K562 (cell line): ENCODE measurements around the gene SERPIND1. TPM values are rescaled to one million over a fixed set of nuclear protein-coding genes. Genes with fewer than 3 reads are reported as not detected.
A peak's percentile ranks its signal among the peaks of the same experiment; 100 is the strongest.

Experiments
- BACH1 ChIP-seq: fragments of 200-800 bp; sonication (Bioruptor generic); IDR thresholded peaks from 2 replicates; pipeline ENCODE4 v1.6.1; 2016; ENCODE audit warnings: missing genetic modification characterization, missing compliant biosample characterization
- BHLHE40 ChIP-seq: IDR thresholded peaks from 2 replicates; pipeline ENCODE4 v1.6.1; 2011; ENCODE audit warnings: low read length, improper control_type of control experiment
- BRF1 ChIP-seq: IDR thresholded peaks from 3 replicates; pipeline ENCODE4 v1.6.1; 2011; ENCODE audit warnings: borderline replicate concordance, mild to moderate bottlenecking; ENCODE audit not compliant: insufficient read length; ENCODE audit errors: extremely low read depth
- CAMTA2 ChIP-seq: fragments of 250-450 bp; sonication (Bioruptor Pico); conservative IDR thresholded peaks from 2 replicates; pipeline ENCODE4 v1.5.1; 2022
- GTF2A2 ChIP-seq: IDR thresholded peaks from 2 replicates; pipeline ENCODE4 v1.6.1; 2016; ENCODE audit warnings: mild to moderate bottlenecking, missing genetic modification characterization, missing compliant biosample characterization
- HDAC8 ChIP-seq: fragments of 450-650 bp; IDR thresholded peaks from 2 replicates; pipeline ENCODE4 v1.6.1; 2016; ENCODE audit warnings: mild to moderate bottlenecking, missing genetic modification characterization, moderate library complexity, missing compliant biosample characterization
- HMBOX1 ChIP-seq: sonication (generic); IDR thresholded peaks from 2 replicates; pipeline ENCODE4 v1.6.1; 2016
- HNRNPK ChIP-seq: fragments of 200-400 bp; formaldehyde crosslinking; IDR thresholded peaks from one replicate; pipeline ENCODE4 v1.6.1; 2018; ENCODE audit warnings: mild to moderate bottlenecking, low read depth, low read length; ENCODE audit not compliant: poor library complexity, severe bottlenecking
- HNRNPLL ChIP-seq: fragments of 200-400 bp; formaldehyde crosslinking; IDR thresholded peaks from 2 replicates; pipeline ENCODE4 v1.6.1; 2017; ENCODE audit warnings: low read length, low read depth, mild to moderate bottlenecking; ENCODE audit not compliant: poor library complexity, severe bottlenecking
- ILK ChIP-seq: fragments of 450-650 bp; IDR thresholded peaks from 2 replicates; pipeline ENCODE4 v1.6.1; 2016; ENCODE audit warnings: missing genetic modification characterization, low read depth, mild to moderate bottlenecking, missing compliant biosample characterization, moderate library complexity, borderline replicate concordance
- MCM3 ChIP-seq: fragments of 450-650 bp; IDR thresholded peaks from 2 replicates; pipeline ENCODE4 v1.6.1; 2016
- NR2F6 ChIP-seq: fragments of 450-650 bp; formaldehyde crosslinking; IDR thresholded peaks from 2 replicates; pipeline ENCODE4 v1.4.0; 2020; ENCODE audit warnings: mild to moderate bottlenecking
- PHF8 ChIP-seq: fragments of 200-600 bp; sonication (generic); IDR thresholded peaks from 2 replicates; pipeline ENCODE4 v1.6.1; 2012; ENCODE audit warnings: mixed run types, mild to moderate bottlenecking, inconsistent platforms, low read length, moderate library complexity, borderline replicate concordance
- SMARCE1 ChIP-seq: fragments of 450-650 bp; IDR thresholded peaks from 2 replicates; pipeline ENCODE4 v1.7.1; 2016; ENCODE audit warnings: mild to moderate bottlenecking
- STAT5B ChIP-seq: fragments of 250-450 bp; sonication (Bioruptor Pico); IDR thresholded peaks from 2 replicates; pipeline ENCODE4 v1.8.0; 2021; ENCODE audit warnings: mild to moderate bottlenecking, inconsistent platforms
- STAT6 ChIP-seq: sonication (generic); formaldehyde crosslinking; IDR thresholded peaks from 2 replicates; pipeline ENCODE4 v1.8.1; 2023; ENCODE audit warnings: mild to moderate bottlenecking, missing genetic modification reagents
- USF2 ChIP-seq: sonication (generic); formaldehyde crosslinking; IDR thresholded peaks from 2 replicates; pipeline ENCODE4 v1.5.0; 2020; ENCODE audit warnings: missing genetic modification reagents
- ZNF197 ChIP-seq: fragments of 200-800 bp; sonication (Bioruptor generic); IDR thresholded peaks from 2 replicates; pipeline ENCODE4 v1.6.1; 2016; ENCODE audit warnings: low read depth, missing genetic modification characterization, missing compliant biosample characterization
- ZNF282 ChIP-seq: sonication (generic); formaldehyde crosslinking; IDR thresholded peaks from 2 replicates; pipeline ENCODE4 v1.8.1; 2023; ENCODE audit warnings: missing genetic modification reagents
- ZNF347 ChIP-seq: fragments of 450-650 bp; formaldehyde crosslinking; IDR thresholded peaks from 2 replicates; pipeline ENCODE4 v1.4.0; 2020; ENCODE audit warnings: low read depth, mild to moderate bottlenecking, moderate library complexity
- ZNF639 ChIP-seq, 2 experiments: fragments of 200-800 bp in 1 of 2; sonication (Bioruptor generic) in 1 of 2; sonication (generic) in 1 of 2; formaldehyde crosslinking in 1 of 2; IDR thresholded peaks in 1 of 2; conservative IDR thresholded peaks in 1 of 2; 2 replicates each; pipeline versions ENCODE4 v1.5.0 to v1.6.1; 2016 to 2020; ENCODE audit warnings: missing compliant biosample characterization in 1 of 2, missing genetic modification characterization in 1 of 2, missing genetic modification reagents in 1 of 2
- ZNF707 ChIP-seq: fragments of 250-450 bp; sonication (Bioruptor Pico); conservative IDR thresholded peaks from 2 replicates; pipeline ENCODE4 v1.8.0; 2022; ENCODE audit warnings: inconsistent platforms, mild to moderate bottlenecking, moderate library complexity
- polyA plus RNA-seq, 8 experiments: library from polyadenylated mRNA; depleted of rRNA in 4 of 8; stranded (reverse) in 5 of 8; unstranded in 3 of 8; fragments of >200 nt; fragmentation: Nextera tagmentation in 2 of 8; fragmentation: Illumina TruSeq in 1 of 8; extraction: Ambion mirVana in 2 of 8; extraction: Trizol in 1 of 8; gene quantifications; 2 replicates each; pipeline versions ENCODE4 v1.2.1 to v1.2.3, GENCODE V29; 2011 to 2014; ENCODE audit warnings: inconsistent platforms in 1 of 8, missing spikeins in 1 of 8
- total RNA-seq, 7 experiments: library from RNA; depleted of rRNA in 6 of 7; stranded (reverse); fragments of >200 nt in 6 of 7; fragmentation: Illumina TruSeq in 2 of 7; extraction: Trizol in 2 of 7; gene quantifications; 2 replicates each; pipeline versions ENCODE4 v1.2.1 to v1.2.3, GENCODE V29; 2011 to 2021; ENCODE audit warnings: low replicate concordance in 1 of 7

The SERPIND1 gene
- total and polyA plus RNA-seq, 9 of the 15 experiments (the other 6 are each of a cell fraction or from before 2014, with no cell fraction given): 0.04 to 0.11 (median 0.09) TPM; not detected in 6

GRCh38 chr22:20779014-20779817 lies 5.3 kb downstream of the SERPIND1 start (continued):
- TF ChIP-seq NR2F6 (CRISPR knock-in tag) (peak; percentile 34; the same call in 1 of the 2 replicates), CAMTA2 (CRISPR knock-in tag) (no peak), BRF1 (no peak), USF2 (CRISPR knock-in tag) (no peak), STAT6 (CRISPR knock-in tag) (peak; percentile 37; the same call in 1 of the 2 replicates), MCM3 (no peak), ZNF282 (no peak), HDAC8 (tag) (0 out of 2 replicates have a peak, but pooled peaks have one; percentile 13), ZNF347 (CRISPR knock-in tag) (no peak), BACH1 (tag) (no peak), ZNF707 (CRISPR knock-in tag) (peak; percentile 29; the same call in 1 of the 2 replicates), HNRNPLL (no peak), ZNF197 (CRISPR knock-in tag) (no peak), HNRNPK (no peak), ZNF639 (CRISPR knock-in tag; conservative IDR thresholded peaks at IDR 0.05 in 1 of 2, IDR thresholded peaks at IDR 0.05 in 1 of 2) (no peak), SMARCE1 (no peak), STAT5B (no peak), PHF8 (no peak; the same call in 1 of the 2 replicates), GTF2A2 (tag) (0 out of 2 replicates have a peak, but pooled peaks have one; percentile 39), BHLHE40 (0 out of 2 replicates have a peak, but pooled peaks have one; percentile 1), ILK (0 out of 2 replicates have a peak, but pooled peaks have one; percentile 1), HMBOX1 (no peak)
